PC-3 (cell line): ENCODE data around the gene ZNF334. TPM values are rescaled to one million over a fixed set of nuclear protein-coding genes. Genes with fewer than 3 reads are reported as not detected.

Source experiments
- ATAC-seq: fragments of 200-7000 bp; cut with Tn5 transposase; 2 replicates; pipeline ENCODE4 v1.9.1; 2020; ENCODE audit warnings: mild to moderate bottlenecking, moderate library complexity
- BruUV-seq: library from RNA; stranded (reverse); fragments of 400-500 nt; replicated peaks from 2 replicates; lab custom pipeline; 2021; lab: Mats Ljungman, UMichigan
- CTCF ChIA-PET: fragments of 300-600 bp; sonication (Branson Sonifier 250); formaldehyde crosslinking; loops from one replicate; lab custom pipeline; 2022; ENCODE audit warnings: antibody characterized with exemption; lab: Charles Lee
- POLR2A ChIA-PET: fragments of 300-600 bp; sonication (Branson Sonifier 250); formaldehyde crosslinking; loops from one replicate; lab custom pipeline; 2022; ENCODE audit warnings: antibody characterized with exemption; ENCODE audit not compliant: unreplicated experiment; lab: Charles Lee
- DNase-seq: peaks from one replicate; pipeline ENCODE4 v3.0.0-alpha.2; 2015
- H2AFZ ChIP-seq: fragments of 300-600 bp; sonication (generic); 2 replicates; pipeline ENCODE4 v1.6.0; 2016; ENCODE audit warnings: antibody characterized with exemption, low read length
- H3F3A ChIP-seq: fragments of 300-600 bp; sonication (generic); one replicate; pipeline ENCODE4 v1.6.0; 2017; ENCODE audit warnings: antibody characterized with exemption, low read length, control low read depth, mild to moderate bottlenecking; ENCODE audit not compliant: unreplicated experiment
- H3K27ac ChIP-seq: fragments of 300-600 bp; sonication (generic); 2 replicates; pipeline ENCODE4 v1.5.1; 2016; ENCODE audit warnings: mild to moderate bottlenecking, low read length
- H3K27me3 ChIP-seq: fragments of 300-600 bp; sonication (generic); 2 replicates; pipeline ENCODE4 v1.6.1; 2016; ENCODE audit warnings: low read length, mixed read lengths
- H3K36me3 ChIP-seq: fragments of 300-600 bp; sonication (generic); 2 replicates; pipeline ENCODE4 v1.6.1; 2016; ENCODE audit warnings: low read depth, mixed run types, low read length, mixed read lengths
- H3K4me1 ChIP-seq: fragments of 300-600 bp; sonication (generic); 2 replicates; pipeline ENCODE4 v1.5.1; 2016; ENCODE audit warnings: low read length; ENCODE audit not compliant: insufficient read depth
- H3K4me2 ChIP-seq: fragments of 300-600 bp; sonication (generic); 2 replicates; pipeline ENCODE4 v1.6.0; 2016; ENCODE audit warnings: low read length
- H3K4me3 ChIP-seq: fragments of 300-600 bp; sonication (generic); 2 replicates; pipeline ENCODE4 v1.5.1; 2016; ENCODE audit warnings: mild to moderate bottlenecking, low read length, mixed read lengths
- H3K79me2 ChIP-seq: fragments of 300-600 bp; sonication (generic); 2 replicates; pipeline ENCODE4 v1.6.1; 2017; ENCODE audit warnings: low read length, mixed read lengths
- H3K9ac ChIP-seq: fragments of 300-600 bp; sonication (generic); 2 replicates; pipeline ENCODE4 v1.6.0; 2016; ENCODE audit warnings: mild to moderate bottlenecking, low read length
- H3K9me2 ChIP-seq: fragments of 300-600 bp; sonication (generic); replicated peaks from 2 replicates; pipeline ENCODE4 v1.6.1; 2016; ENCODE audit warnings: mixed run types, low read length, mixed read lengths
- H3K9me3 ChIP-seq: fragments of 300-600 bp; sonication (generic); 2 replicates; pipeline ENCODE4 v1.6.1; 2016; ENCODE audit warnings: low read length, mixed read lengths
- H4K20me1 ChIP-seq: fragments of 300-600 bp; sonication (generic); 2 replicates; pipeline ENCODE4 v1.6.1; 2016; ENCODE audit warnings: low read length, mixed read lengths
- EZH2 ChIP-seq: fragments of 300-600 bp; sonication (generic); IDR thresholded peaks from one replicate; pipeline ENCODE4 v1.6.1; 2017; ENCODE audit warnings: antibody characterized with exemption, mild to moderate bottlenecking, low read length; ENCODE audit not compliant: unreplicated experiment
- EZH2phosphoT487 ChIP-seq: fragments of 300-600 bp; sonication (generic); IDR thresholded peaks from 2 replicates; pipeline ENCODE4 v1.6.1; 2018; ENCODE audit warnings: mild to moderate bottlenecking, antibody characterized with exemption, low read length, borderline replicate concordance
- intact Hi-C: fragments of 100-400 bp; cut with micrococcal nuclease; formaldehyde crosslinking; loops from 2 replicates; pipeline ENCODE4 v1.9.0; 2023
- total RNA-seq: library from RNA; depleted of rRNA; stranded (reverse); fragments of >200 nt; gene quantifications from 2 replicates; pipeline ENCODE4 v1.2.3, GENCODE V29; 2014
- TF ChIP-seq, protein P1 (sequence below): fragments of 300-600 bp; sonication (generic); conservative IDR thresholded peaks from 2 replicates; pipeline ENCODE4 v1.5.1; 2017; ENCODE audit warnings: antibody characterized with exemption, low read depth, mild to moderate bottlenecking, low read length

ZNF334 gene
- total RNA-seq, 1 experiment from 2014 or later: 0.58 TPM

- DNase-seq: no peak
- Histone ChIP-seq H3K9ac (no peak within 1 kb of the TSS), H4K20me1 (no peaks in the 10 kb centered on the region), H3K9me3 (no peaks in the 10 kb centered on the region), H3K4me3 (no peak within 1 kb of the TSS), H2AFZ (no peak within 1 kb of the TSS), H3K79me2 (no peaks in the 10 kb centered on the region), H3K4me1 (no peaks in the 10 kb centered on the region), H3F3A (no peaks in the 10 kb centered on the region), H3K27me3 (peaks cover 26% of the 10 kb centered on the region), H3K36me3 (no peaks in the 10 kb centered on the region), H3K27ac (no peak within 1 kb of the TSS), H3K4me2 (no peak within 1 kb of the TSS), H3K9me2 (no peaks in the 10 kb centered on the region)
- TF ChIP-seq EZH2: no peak
- no peak for TF ChIP-seq EZH2phosphoT487
- TF ChIP-seq, protein P1, sequence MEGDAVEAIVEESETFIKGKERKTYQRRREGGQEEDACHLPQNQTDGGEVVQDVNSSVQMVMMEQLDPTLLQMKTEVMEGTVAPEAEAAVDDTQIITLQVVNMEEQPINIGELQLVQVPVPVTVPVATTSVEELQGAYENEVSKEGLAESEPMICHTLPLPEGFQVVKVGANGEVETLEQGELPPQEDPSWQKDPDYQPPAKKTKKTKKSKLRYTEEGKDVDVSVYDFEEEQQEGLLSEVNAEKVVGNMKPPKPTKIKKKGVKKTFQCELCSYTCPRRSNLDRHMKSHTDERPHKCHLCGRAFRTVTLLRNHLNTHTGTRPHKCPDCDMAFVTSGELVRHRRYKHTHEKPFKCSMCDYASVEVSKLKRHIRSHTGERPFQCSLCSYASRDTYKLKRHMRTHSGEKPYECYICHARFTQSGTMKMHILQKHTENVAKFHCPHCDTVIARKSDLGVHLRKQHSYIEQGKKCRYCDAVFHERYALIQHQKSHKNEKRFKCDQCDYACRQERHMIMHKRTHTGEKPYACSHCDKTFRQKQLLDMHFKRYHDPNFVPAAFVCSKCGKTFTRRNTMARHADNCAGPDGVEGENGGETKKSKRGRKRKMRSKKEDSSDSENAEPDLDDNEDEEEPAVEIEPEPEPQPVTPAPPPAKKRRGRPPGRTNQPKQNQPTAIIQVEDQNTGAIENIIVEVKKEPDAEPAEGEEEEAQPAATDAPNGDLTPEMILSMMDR: no peak
- POLR2A ChIA-PET: no interaction called here
- intact Hi-C loops: no loop called here
- CTCF ChIA-PET: no interaction called here
- no TSS peak for BruUV-seq
- no peak for ATAC-seq
Measured at GRCh38 chr20:46550461-46550860, 37.1 kb upstream of the ZNF334 start, which contains the start of gene OCSTAMP. Gene OCSTAMP (minus strand): TSS chr20:46550654. CDS start chr20:46550560, 94 bp downstream.

GRCh38 chr20:46549188-46549972 is 36.0 kb upstream of the ZNF334 start:
- no TSS peak for BruUV-seq
- H3K4me3 ChIP-seq: no peak overlapping the region
- no peak for ATAC-seq
- H3K9me2 ChIP-seq: no peaks in the 10 kb centered on the region
- H3K4me1 ChIP-seq: no peaks in the 10 kb centered on the region
- no peaks in the 10 kb centered on the region for H3F3A ChIP-seq
- H3K9me3 ChIP-seq: no peaks in the 10 kb centered on the region
- no peak overlapping the region for H2AFZ ChIP-seq
- ChIA-PET CTCF (no interaction called here), POLR2A (no interaction called here)
- no peak overlapping the region for H3K27ac ChIP-seq
- TF ChIP-seq, protein P1: no peak; the same call in 1 of the 2 replicates
- TF ChIP-seq EZH2 (no peak), EZH2phosphoT487 (no peak)
- no peaks in the 10 kb centered on the region for H3K79me2 ChIP-seq
- DNase-seq: no peak
- no peaks in the 10 kb centered on the region for H3K36me3 ChIP-seq
- no peaks in the 10 kb centered on the region for H4K20me1 ChIP-seq
- H3K9ac ChIP-seq: no peak overlapping the region
- intact Hi-C loops: no loop called here
- H3K4me2 ChIP-seq: no peak overlapping the region
- H3K27me3 ChIP-seq: peaks cover 36% of the 10 kb centered on the region

DNA sequence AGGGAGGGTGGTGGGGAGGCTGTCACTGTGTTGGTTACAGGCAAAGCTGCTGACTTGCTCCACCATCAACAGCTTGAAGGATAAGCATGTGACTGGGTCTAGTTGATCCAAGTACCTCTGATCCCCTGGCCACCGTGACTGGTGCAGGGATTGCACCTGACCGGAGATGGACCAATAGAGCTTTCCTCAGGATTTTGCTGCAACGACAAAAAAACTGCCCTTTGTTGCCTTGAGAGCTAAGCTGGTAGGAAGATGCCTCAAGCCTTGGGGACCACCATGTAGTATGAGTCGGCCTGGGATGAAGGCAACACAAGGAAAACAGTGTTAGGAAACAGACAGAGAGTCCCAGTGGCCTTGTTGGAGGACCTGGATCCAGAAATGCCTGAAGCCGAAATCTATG is 35.3 kb upstream of the ZNF334 start:
- no peaks in the 10 kb centered on the region for H3K79me2 ChIP-seq
- H3K9ac ChIP-seq: no peak overlapping the region
- no peak overlapping the region for H3K27ac ChIP-seq
- ATAC-seq (no peak), DNase-seq (no peak)
- BruUV-seq: no TSS peak
- H3K9me3 ChIP-seq: no peaks in the 10 kb centered on the region
- no peaks in the 10 kb centered on the region for H3K4me1 ChIP-seq
- H3K36me3 ChIP-seq: no peaks in the 10 kb centered on the region
- H3K4me3 ChIP-seq: no peak overlapping the region
- H4K20me1 ChIP-seq: no peaks in the 10 kb centered on the region
- intact Hi-C loops: no loop called here
- no peaks in the 10 kb centered on the region for H3F3A ChIP-seq
- POLR2A ChIA-PET: no interaction called here
- H3K9me2 ChIP-seq: no peaks in the 10 kb centered on the region
- H3K27me3 ChIP-seq: peaks cover 41% of the 10 kb centered on the region
- H3K4me2 ChIP-seq: no peak overlapping the region
- no peak overlapping the region for H2AFZ ChIP-seq
- no peak for TF ChIP-seq EZH2phosphoT487
- TF ChIP-seq, protein P1: no peak
- no peak for TF ChIP-seq EZH2
- CTCF ChIA-PET: no interaction called here
